ENCODE measurements around the gene SLC35F1.

SLC35F1 gene

GRCh38 chr6:118292558-118292957 is 385.5 kb downstream of the SLC35F1 start:
- H3K27me3 ChIP-seq (ENCODE audit: control insufficient read depth, insufficient read depth, low read length): no peaks in the 10 kb centered on the region
- no peak overlapping the region for H3K4me3 ChIP-seq (ENCODE audit: low read depth, low read length)

GRCh38 chr6:118294906-118295305 is 387.8 kb downstream of the SLC35F1 start:
- Histone ChIP-seq H3K36me3 (ENCODE audit: control insufficient read depth, insufficient read depth, low read length) (no peaks in the 10 kb centered on the region), H3K27me3 (ENCODE audit: control insufficient read depth, insufficient read depth, low read length) (no peaks in the 10 kb centered on the region), H3K4me1 (ENCODE audit: control insufficient read depth, insufficient read depth, low read length) (no peaks in the 10 kb centered on the region), H3K9ac (ENCODE audit: low read depth, low read length) (no peak overlapping the region), H3K4me3 (ENCODE audit: low read depth, low read length) (no peak overlapping the region), H3K9me3 (ENCODE audit: control insufficient read depth, insufficient read depth, low read length) (no peaks in the 10 kb centered on the region)

More at GRCh38 chr6:118292558-118292957, 385.5 kb downstream of the SLC35F1 start:
- peaks cover 4% of the 10 kb centered on the region for H3K4me1 ChIP-seq (ENCODE audit: control insufficient read depth, insufficient read depth, low read length)
- no peaks in the 10 kb centered on the region for H3K9me3 ChIP-seq (ENCODE audit: control insufficient read depth, insufficient read depth, low read length)
- no peak overlapping the region for H3K9ac ChIP-seq (ENCODE audit: low read depth, low read length)
- no peaks in the 10 kb centered on the region for H3K36me3 ChIP-seq (ENCODE audit: control insufficient read depth, insufficient read depth, low read length)

GRCh38 chr6:118295336-118295735 is 388.3 kb downstream of the SLC35F1 start:
- no peak overlapping the region for H3K4me3 ChIP-seq (ENCODE audit: low read depth, low read length)
- H3K9me3 ChIP-seq (ENCODE audit: control insufficient read depth, insufficient read depth, low read length): no peaks in the 10 kb centered on the region
- H3K36me3 ChIP-seq (ENCODE audit: control insufficient read depth, insufficient read depth, low read length): no peaks in the 10 kb centered on the region
- H3K9ac ChIP-seq (ENCODE audit: low read depth, low read length): no peak overlapping the region
- H3K4me1 ChIP-seq (ENCODE audit: control insufficient read depth, insufficient read depth, low read length): no peaks in the 10 kb centered on the region
- H3K27me3 ChIP-seq (ENCODE audit: control insufficient read depth, insufficient read depth, low read length): no peaks in the 10 kb centered on the region

- Histone ChIP-seq H3K9me3 (ENCODE audit: control insufficient read depth, insufficient read depth, low read length) (no peaks in the 10 kb centered on the region), H3K4me3 (ENCODE audit: low read depth, low read length) (no peak overlapping the region), H3K9ac (ENCODE audit: low read depth, low read length) (no peak overlapping the region), H3K27me3 (ENCODE audit: control insufficient read depth, insufficient read depth, low read length) (no peaks in the 10 kb centered on the region), H3K36me3 (ENCODE audit: control insufficient read depth, insufficient read depth, low read length) (no peaks in the 10 kb centered on the region), H3K4me1 (ENCODE audit: control insufficient read depth, insufficient read depth, low read length) (no peaks in the 10 kb centered on the region)
Measured at GRCh38 chr6:118296129-118296901, 389.3 kb downstream of the SLC35F1 start.

- H3K27me3 ChIP-seq (ENCODE audit: control insufficient read depth, insufficient read depth, low read length): no peaks in the 10 kb centered on the region
- H3K36me3 ChIP-seq (ENCODE audit: control insufficient read depth, insufficient read depth, low read length): no peaks in the 10 kb centered on the region
- no peak overlapping the region for H3K4me3 ChIP-seq (ENCODE audit: low read depth, low read length)
- no peaks in the 10 kb centered on the region for H3K4me1 ChIP-seq (ENCODE audit: control insufficient read depth, insufficient read depth, low read length)
- no peak overlapping the region for H3K9ac ChIP-seq (ENCODE audit: low read depth, low read length)
- H3K9me3 ChIP-seq (ENCODE audit: control insufficient read depth, insufficient read depth, low read length): no peaks in the 10 kb centered on the region
Measured at GRCh38 chr6:118297821-118298220, 390.8 kb downstream of the SLC35F1 start.

- H3K9ac ChIP-seq (ENCODE audit: low read depth, low read length): no peak overlapping the region
- no peaks in the 10 kb centered on the region for H3K36me3 ChIP-seq (ENCODE audit: control insufficient read depth, insufficient read depth, low read length)
- H3K4me1 ChIP-seq (ENCODE audit: control insufficient read depth, insufficient read depth, low read length): no peaks in the 10 kb centered on the region
- H3K9me3 ChIP-seq (ENCODE audit: control insufficient read depth, insufficient read depth, low read length): no peaks in the 10 kb centered on the region
- H3K4me3 ChIP-seq (ENCODE audit: low read depth, low read length): no peak overlapping the region
- no peaks in the 10 kb centered on the region for H3K27me3 ChIP-seq (ENCODE audit: control insufficient read depth, insufficient read depth, low read length)
Measured at GRCh38 chr6:118298476-118299427, 391.7 kb downstream of the SLC35F1 start.

- H3K4me3 ChIP-seq (ENCODE audit: low read depth, low read length): no peak overlapping the region
- no peaks in the 10 kb centered on the region for H3K36me3 ChIP-seq (ENCODE audit: control insufficient read depth, insufficient read depth, low read length)
- H3K27me3 ChIP-seq (ENCODE audit: control insufficient read depth, insufficient read depth, low read length): no peaks in the 10 kb centered on the region
- H3K9me3 ChIP-seq (ENCODE audit: control insufficient read depth, insufficient read depth, low read length): no peaks in the 10 kb centered on the region
- no peak overlapping the region for H3K9ac ChIP-seq (ENCODE audit: low read depth, low read length)
- no peaks in the 10 kb centered on the region for H3K4me1 ChIP-seq (ENCODE audit: control insufficient read depth, insufficient read depth, low read length)
Measured at GRCh38 chr6:118299457-118299856, 392.4 kb downstream of the SLC35F1 start.

- Histone ChIP-seq H3K27me3 (ENCODE audit: control insufficient read depth, insufficient read depth, low read length) (no peaks in the 10 kb centered on the region), H3K9ac (ENCODE audit: low read depth, low read length) (no peak overlapping the region), H3K36me3 (ENCODE audit: control insufficient read depth, insufficient read depth, low read length) (no peaks in the 10 kb centered on the region), H3K9me3 (ENCODE audit: control insufficient read depth, insufficient read depth, low read length) (no peaks in the 10 kb centered on the region), H3K4me1 (ENCODE audit: control insufficient read depth, insufficient read depth, low read length) (no peaks in the 10 kb centered on the region), H3K4me3 (ENCODE audit: low read depth, low read length) (no peak overlapping the region)
Measured at GRCh38 chr6:118304321-118304720, 397.3 kb downstream of the SLC35F1 start.

GRCh38 chr6:118305081-118305480 is 398.0 kb downstream of the SLC35F1 start:
- Histone ChIP-seq H3K4me1 (ENCODE audit: control insufficient read depth, insufficient read depth, low read length) (no peaks in the 10 kb centered on the region), H3K9ac (ENCODE audit: low read depth, low read length) (no peak overlapping the region), H3K9me3 (ENCODE audit: control insufficient read depth, insufficient read depth, low read length) (no peaks in the 10 kb centered on the region), H3K27me3 (ENCODE audit: control insufficient read depth, insufficient read depth, low read length) (no peaks in the 10 kb centered on the region), H3K4me3 (ENCODE audit: low read depth, low read length) (no peak overlapping the region), H3K36me3 (ENCODE audit: control insufficient read depth, insufficient read depth, low read length) (no peaks in the 10 kb centered on the region)

- Histone ChIP-seq H3K9ac (ENCODE audit: low read depth, low read length) (no peak overlapping the region), H3K4me1 (ENCODE audit: control insufficient read depth, insufficient read depth, low read length) (no peaks in the 10 kb centered on the region), H3K27me3 (ENCODE audit: control insufficient read depth, insufficient read depth, low read length) (no peaks in the 10 kb centered on the region), H3K36me3 (ENCODE audit: control insufficient read depth, insufficient read depth, low read length) (no peaks in the 10 kb centered on the region), H3K4me3 (ENCODE audit: low read depth, low read length) (no peak overlapping the region), H3K9me3 (ENCODE audit: control insufficient read depth, insufficient read depth, low read length) (no peaks in the 10 kb centered on the region)
Measured at GRCh38 chr6:118306392-118307238, 399.6 kb downstream of the SLC35F1 start.

GRCh38 chr6:118307581-118307980 is 400.5 kb downstream of the SLC35F1 start:
- H3K9me3 ChIP-seq (ENCODE audit: control insufficient read depth, insufficient read depth, low read length): no peaks in the 10 kb centered on the region
- no peaks in the 10 kb centered on the region for H3K4me1 ChIP-seq (ENCODE audit: control insufficient read depth, insufficient read depth, low read length)
- no peaks in the 10 kb centered on the region for H3K27me3 ChIP-seq (ENCODE audit: control insufficient read depth, insufficient read depth, low read length)
- no peaks in the 10 kb centered on the region for H3K36me3 ChIP-seq (ENCODE audit: control insufficient read depth, insufficient read depth, low read length)
- no peak overlapping the region for H3K4me3 ChIP-seq (ENCODE audit: low read depth, low read length)
- no peak overlapping the region for H3K9ac ChIP-seq (ENCODE audit: low read depth, low read length)
